ENCODE measurements around the gene RAP1B.

DNA sequence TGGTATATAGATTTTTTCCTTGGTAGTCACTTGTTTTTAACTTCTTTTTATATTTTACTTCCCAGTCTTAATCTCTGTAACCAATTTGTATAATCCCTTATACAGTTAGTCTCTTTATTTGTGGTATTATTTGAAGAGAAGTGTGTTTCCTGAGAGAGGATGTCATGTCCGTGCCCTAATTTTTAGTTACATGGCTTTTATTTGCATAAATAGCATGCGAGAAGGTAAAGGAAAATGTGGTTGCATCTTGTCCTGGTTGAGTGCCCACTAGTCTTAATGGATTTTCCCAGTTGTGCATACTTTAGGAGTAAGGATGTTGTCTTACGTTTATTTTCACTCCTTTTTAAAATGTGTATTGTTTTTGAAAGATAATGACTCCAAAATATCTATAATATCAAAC, 27.5 kb downstream of the RAP1B start:
- TF ChIP-seq CTCF (IDR thresholded peaks at IDR 0.05) = no peak
- no peak for TF ChIP-seq POLR2A (IDR thresholded peaks at IDR 0.05; ENCODE audit: low read depth)

All from esophagus muscularis mucosa (tissue), 3 donors.